Activated T-cell treated with anti-CD3 and anti-CD28 coated beads, Interleukin-2, amount 50 U/mL, for 72 hours (primary cell): ENCODE results near the gene COL18A1. TPM values are rescaled to one million over a fixed set of nuclear protein-coding genes. Genes with fewer than 3 reads are reported as not detected.
A peak's percentile ranks its signal among the peaks of the same experiment; 100 is the strongest.
"Not testable (repeated sequence)": the region's sequence is repeated elsewhere in the genome, so short reads cannot be mapped to it uniquely, and the experiment has no call there.

Experiments used
- ATAC-seq, 2 donors: fragments of 150-1000 bp; cut with Tn5 transposase; replicated peaks in 1 of 2; 2 replicates each; pipeline ENCODE4 v1.10.0; 2021; ENCODE audit warnings: moderate library complexity in 2 of 2, mild to moderate bottlenecking in 1 of 2
- DNase-seq, 2 donors: peaks; one replicate each; pipeline ENCODE4 v3.0.0; 2021 to 2022; ENCODE audit warnings: mixed read lengths in 1 of 2
- H3K27ac Mint-ChIP-seq: one replicate; pipeline ENCODE4 v1.8.0; 2022; ENCODE audit warnings: mild to moderate bottlenecking, moderate library complexity, mixed read lengths
- H3K27me3 Mint-ChIP-seq: one replicate; pipeline ENCODE4 v1.8.0; 2022; ENCODE audit warnings: low read depth, mixed read lengths
- H3K36me3 Mint-ChIP-seq, 2 donors: one replicate each; pipeline ENCODE4 v1.8.0; 2022; ENCODE audit warnings: mixed read lengths in 2 of 2, mild to moderate bottlenecking in 1 of 2; ENCODE audit not compliant: insufficient read depth in 2 of 2
- H3K4me1 Mint-ChIP-seq: one replicate; pipeline ENCODE4 v1.8.0; 2022; ENCODE audit warnings: low read depth, mixed read lengths
- H3K4me3 Mint-ChIP-seq, 2 donors: one replicate each; pipeline ENCODE4 v1.8.0; 2022; ENCODE audit warnings: mild to moderate bottlenecking in 2 of 2, mixed read lengths in 2 of 2, moderate library complexity in 2 of 2
- H3K9me3 Mint-ChIP-seq, 2 donors: one replicate each; pipeline ENCODE4 v1.8.0; 2022; ENCODE audit warnings: mixed read lengths in 2 of 2
- total RNA-seq, 2 donors: library from RNA; stranded (reverse); gene quantifications; one replicate each; pipeline ENCODE4 v1.2.3, GENCODE V29; 2022

The COL18A1 gene
- total RNA-seq, 2 donors from 2014 or later, result 4.9 to 7.5 TPM

DNA sequence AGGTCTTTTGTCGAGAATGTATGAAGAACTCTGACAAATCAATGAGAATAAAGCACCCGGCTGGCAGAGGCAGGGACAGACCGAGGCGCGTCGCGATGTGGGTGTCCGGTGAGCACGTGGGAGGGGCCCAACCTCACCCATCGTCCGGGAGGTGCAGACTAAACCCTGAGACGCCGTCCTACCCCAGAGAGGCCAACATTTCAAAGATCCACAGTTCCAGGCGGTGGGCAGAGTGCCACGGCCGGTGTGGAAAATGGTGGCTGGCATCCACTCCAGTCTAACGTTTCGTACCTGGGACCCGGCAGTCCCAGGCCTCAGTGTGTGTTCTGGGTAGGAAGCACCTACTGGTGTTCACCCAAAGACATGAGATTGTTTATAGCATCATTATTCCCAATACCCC lies 41.7 kb upstream of the COL18A1 start:
- H3K36me3 Mint-ChIP-seq, H3K27me3 Mint-ChIP-seq, H3K4me1 Mint-ChIP-seq, H3K4me3 Mint-ChIP-seq, H3K27ac Mint-ChIP-seq, H3K9me3 Mint-ChIP-seq, DNase-seq, ATAC-seq: not testable (repeated sequence)

DNA sequence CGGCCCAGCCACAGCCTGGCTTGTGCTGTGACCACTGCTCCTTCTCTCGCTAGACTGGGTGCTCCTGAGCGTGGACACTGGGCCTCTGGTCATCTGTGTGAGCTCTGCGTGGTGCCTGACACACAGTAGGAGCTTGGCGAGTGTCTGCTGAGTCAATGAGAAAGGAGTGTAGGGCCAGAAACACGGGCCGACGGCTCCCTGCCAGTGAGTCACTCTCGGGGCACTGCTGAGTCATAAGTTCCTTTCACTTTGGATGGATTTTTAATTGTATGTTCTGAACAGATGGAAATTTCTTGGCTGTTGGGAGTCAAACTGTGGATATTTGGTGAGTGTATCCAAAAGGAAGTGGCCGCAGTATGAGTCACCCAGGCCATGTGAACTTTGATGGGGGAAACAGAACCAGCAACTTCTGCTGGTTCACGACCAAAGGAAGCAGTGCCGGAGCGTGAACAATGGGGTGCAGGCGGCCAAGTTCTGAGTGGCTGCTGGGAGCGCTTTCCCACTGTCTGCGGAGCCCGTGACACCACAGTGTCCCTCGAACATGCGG lies 41.0 kb upstream of the COL18A1 start:
- ATAC-seq (peak; percentile 91 to 95), DNase-seq (peak; percentile 56 to 63)
- H3K36me3 Mint-ChIP-seq, result no peaks in the 10 kb centered on the region
- peaks cover 8% of the 10 kb centered on the region for H3K27me3 Mint-ChIP-seq
- H3K9me3 Mint-ChIP-seq, result no peaks in the 10 kb centered on the region
- H3K4me3 Mint-ChIP-seq, result peak overlapping the region; percentile 25 to 51
- peaks cover 10% of the 10 kb centered on the region for H3K4me1 Mint-ChIP-seq
- peak overlapping the region; percentile 11 for H3K27ac Mint-ChIP-seq

DNA sequence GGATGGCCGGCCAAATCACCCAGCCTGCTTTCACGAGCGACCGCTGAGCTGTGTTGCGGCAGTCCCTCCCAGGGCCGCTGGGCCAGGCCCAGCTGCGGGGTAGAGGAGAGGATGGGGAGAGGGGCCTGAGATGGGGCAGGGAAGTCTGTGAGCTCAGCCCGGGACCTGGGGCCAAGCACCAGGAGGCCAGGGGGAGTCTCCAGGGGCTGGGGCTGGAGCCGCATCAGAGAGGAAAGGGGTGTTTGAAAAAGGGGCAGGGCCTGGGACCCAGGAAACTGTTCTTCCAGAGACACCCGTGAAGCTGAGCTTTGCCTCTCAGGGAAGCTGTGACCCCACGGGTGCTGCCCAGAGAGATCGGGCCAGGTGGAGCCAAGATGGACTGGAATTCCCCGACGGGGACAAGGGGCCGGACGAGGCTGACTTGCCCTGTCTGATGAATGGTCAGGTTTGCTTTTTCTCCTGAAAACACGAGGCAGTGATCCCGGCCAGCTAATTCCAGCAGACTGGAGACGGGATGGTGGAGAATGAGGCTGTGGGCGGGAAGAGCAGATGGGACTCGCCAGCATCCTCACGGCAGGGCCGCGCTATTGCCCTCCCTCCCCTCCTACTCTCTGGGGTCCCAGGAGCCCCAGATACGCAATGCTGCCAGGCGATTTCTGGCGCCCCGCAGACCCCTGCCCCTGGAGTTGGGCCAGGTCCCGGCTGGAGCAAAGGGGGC lies 40.3 kb upstream of the COL18A1 start:
- Mint-ChIP-seq H3K9me3 (no peaks in the 10 kb centered on the region), H3K4me1 (peaks cover 13% of the 10 kb centered on the region), H3K4me3 (peak overlapping the region in 1 of 2 donors; percentile 51), H3K27ac (no peak overlapping the region), H3K36me3 (no peaks in the 10 kb centered on the region), H3K27me3 (peaks cover 8% of the 10 kb centered on the region)
- ATAC-seq (peak in 1 of 2 donors; percentile 3), DNase-seq (no peak)

DNA sequence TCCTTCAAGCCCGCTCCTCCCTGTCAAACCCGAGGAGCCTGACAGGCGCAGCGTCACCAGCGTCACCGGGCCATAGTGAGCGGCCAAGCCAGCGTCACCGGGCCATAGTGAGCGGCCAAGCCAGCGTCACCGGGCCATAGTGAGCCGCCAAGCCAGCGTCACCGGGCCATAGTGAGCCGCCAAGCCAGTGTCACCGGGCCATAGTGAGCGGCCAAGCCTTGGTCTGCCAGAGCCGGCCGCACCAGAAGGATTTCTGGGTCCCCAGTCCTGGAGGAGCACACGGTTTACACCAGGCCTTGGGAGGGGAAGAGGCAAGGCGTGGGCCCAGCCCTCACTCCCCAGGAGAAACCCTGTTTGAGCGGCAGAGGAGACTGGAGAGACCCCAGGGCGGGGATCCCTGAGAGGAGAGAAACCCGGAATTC lies 39.8 kb upstream of the COL18A1 start:
- DNase-seq (no peak), ATAC-seq (no peak)
- Mint-ChIP-seq H3K4me1 (peaks cover 18% of the 10 kb centered on the region), H3K27me3 (peaks cover 8% of the 10 kb centered on the region), H3K9me3 (no peaks in the 10 kb centered on the region), H3K4me3 (no peak overlapping the region), H3K36me3 (no peaks in the 10 kb centered on the region), H3K27ac (no peak overlapping the region)

DNA sequence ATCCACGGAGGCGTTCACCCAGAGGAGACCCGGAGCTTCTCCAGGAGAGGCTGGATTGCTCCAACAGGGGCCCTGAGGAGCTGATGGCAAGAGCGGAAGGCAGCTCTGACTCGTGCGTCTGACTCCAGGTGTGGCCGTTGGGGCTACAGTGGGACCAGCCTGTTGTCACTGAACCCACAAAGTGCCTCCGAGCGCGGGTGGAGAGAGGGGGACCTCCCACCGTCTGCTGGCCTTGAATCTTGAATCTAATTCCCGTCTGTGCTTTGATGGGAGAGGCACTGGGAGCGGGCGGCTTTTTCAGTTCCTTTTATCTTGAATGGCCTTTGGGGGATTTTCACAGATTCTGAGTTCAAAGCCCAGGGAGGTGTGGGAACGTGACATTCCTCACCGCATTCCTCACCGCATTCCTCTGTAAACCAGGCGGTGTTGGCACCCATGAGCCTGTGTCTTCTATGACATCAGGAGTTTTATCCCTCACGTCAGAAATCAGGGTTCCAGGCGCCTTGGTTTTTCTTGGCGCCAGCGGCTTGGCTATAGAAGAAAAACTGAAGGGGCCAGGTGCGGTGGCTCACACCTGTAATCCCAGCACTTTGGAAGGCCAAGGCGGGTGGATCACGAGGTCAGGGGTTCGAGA lies 39.2 kb upstream of the COL18A1 start:
- Mint-ChIP-seq H3K27me3 (peaks cover 8% of the 10 kb centered on the region), H3K27ac (no peak overlapping the region), H3K4me3 (no peak overlapping the region), H3K4me1 (peaks cover 23% of the 10 kb centered on the region), H3K9me3 (no peaks in the 10 kb centered on the region), H3K36me3 (no peaks in the 10 kb centered on the region)
- DNase-seq (no peak), ATAC-seq (no peak)

DNA sequence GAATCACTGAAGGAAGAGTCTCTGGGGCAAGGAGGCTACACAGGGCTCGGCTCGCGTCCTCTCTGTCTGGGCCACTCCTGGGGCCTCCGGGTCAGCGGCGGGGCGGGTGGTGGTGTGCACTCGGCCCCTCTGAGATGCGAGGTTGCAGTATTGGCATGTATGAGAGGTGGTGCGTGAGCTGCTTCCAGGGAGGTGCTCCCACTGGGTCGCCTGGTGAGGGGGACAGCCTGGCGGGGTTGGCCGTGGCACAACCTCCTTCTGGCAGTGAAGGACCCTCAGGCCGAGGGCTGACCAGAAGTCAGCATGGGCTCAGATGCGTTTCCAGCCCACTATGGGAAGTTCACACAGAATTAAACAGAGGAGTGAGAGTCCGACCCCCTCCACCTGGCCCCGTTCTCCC lies 38.5 kb upstream of the COL18A1 start:
- Mint-ChIP-seq H3K27me3 (peaks cover 8% of the 10 kb centered on the region), H3K36me3 (no peaks in the 10 kb centered on the region), H3K9me3 (no peaks in the 10 kb centered on the region), H3K27ac (no peak overlapping the region), H3K4me3 (no peak overlapping the region), H3K4me1 (peaks cover 23% of the 10 kb centered on the region)
- no peak for DNase-seq
- ATAC-seq, result no peak

DNA sequence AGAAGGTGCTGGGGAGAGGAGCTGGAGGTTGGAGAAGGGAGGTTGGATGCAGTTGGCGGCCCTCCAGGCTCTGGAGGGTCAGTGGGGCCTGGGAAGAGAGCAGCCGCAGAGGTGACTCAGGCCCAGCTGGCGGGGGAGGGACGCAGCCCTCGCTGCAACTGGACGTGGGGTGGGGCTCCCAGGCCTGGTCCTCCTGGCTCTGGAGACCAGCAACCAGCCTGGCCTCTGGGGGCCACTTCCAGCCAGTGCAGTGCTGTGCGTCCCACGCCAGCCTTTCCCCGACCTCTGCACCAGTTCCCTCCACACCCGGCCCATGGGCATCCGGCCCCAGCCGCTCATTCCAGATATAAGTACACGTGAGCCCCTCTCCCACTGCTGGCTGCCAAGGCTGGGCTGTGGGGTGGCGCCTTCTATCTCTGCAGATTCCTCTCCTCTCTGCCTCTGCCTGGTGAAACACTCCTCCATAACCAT lies 38.0 kb upstream of the COL18A1 start:
- Mint-ChIP-seq H3K4me3 (no peak overlapping the region), H3K36me3 (no peaks in the 10 kb centered on the region), H3K9me3 (no peaks in the 10 kb centered on the region), H3K27ac (no peak overlapping the region), H3K4me1 (peaks cover 23% of the 10 kb centered on the region), H3K27me3 (peaks cover 11% of the 10 kb centered on the region)
- ATAC-seq (no peak), DNase-seq (no peak)

DNA sequence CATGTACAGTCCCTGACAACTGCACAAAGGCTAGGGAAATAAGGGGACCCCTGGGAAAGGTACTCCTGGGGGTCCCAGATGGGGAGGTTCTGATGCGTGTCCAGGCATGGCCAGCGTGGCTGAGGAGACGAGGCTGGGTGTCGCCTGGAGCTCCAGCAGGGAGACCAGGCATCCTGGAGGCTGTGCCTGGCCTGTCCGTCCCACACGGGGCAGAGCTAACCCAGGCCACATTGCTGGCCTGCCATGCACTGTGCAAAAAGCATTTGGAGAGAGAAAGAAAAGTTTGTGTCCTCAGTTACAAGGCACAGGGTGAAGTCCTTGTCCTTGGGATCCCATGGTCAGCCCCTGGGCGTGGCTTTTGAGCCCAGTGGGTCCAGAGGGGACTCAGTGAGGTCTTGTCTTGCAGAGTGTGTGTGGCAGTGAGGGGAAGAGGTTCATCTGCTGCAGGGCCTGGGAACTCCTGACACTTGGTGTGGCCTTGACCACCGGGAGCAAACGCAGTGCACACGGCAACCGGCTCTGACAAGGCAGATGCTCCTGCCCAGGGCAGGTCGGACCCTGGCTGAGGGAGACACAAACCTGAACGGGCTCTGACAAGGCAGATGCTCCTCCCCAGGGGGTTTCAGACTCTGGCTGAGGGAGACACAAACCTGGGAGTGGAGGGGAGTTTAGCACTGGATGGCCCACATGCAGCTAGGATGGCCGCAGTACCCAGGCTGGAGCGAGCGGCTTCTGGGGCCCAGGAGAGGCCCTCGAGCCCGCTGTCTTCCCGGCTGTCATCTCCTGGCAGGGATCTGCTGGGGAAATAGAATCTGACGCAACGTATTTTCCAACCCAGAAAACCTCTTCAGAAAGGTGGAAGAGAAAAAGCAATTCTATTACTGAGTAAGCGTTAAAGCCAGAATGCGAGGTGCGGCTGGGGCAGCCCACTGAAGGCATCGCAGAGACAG lies 37.3 kb upstream of the COL18A1 start:
- H3K36me3 Mint-ChIP-seq, result no peaks in the 10 kb centered on the region
- no peak overlapping the region for H3K4me3 Mint-ChIP-seq
- no peak for DNase-seq
- H3K4me1 Mint-ChIP-seq, result peaks cover 23% of the 10 kb centered on the region
- no peaks in the 10 kb centered on the region for H3K9me3 Mint-ChIP-seq
- no peak overlapping the region for H3K27ac Mint-ChIP-seq
- no peak for ATAC-seq
- peaks cover 13% of the 10 kb centered on the region for H3K27me3 Mint-ChIP-seq

DNA sequence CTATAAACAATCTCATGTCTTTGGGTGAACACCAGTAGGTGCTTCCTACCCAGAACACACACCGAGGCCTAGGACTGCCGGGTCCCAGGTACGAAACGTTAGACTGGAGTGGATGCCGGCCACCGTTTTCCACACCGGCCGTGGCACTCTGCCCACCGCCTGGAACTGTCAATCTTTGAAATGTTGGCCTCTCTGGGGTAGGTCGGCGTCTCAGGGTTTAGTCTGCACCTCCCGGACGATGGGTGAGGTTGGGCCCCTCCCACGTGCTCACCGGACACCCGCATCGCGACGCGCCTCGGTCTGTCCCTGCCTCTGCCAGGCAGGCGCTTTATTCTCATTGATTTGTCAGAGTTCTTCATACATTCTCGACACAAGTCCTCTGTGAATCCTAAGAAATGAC lies 35.9 kb upstream of the COL18A1 start:
- DNase-seq, H3K9me3 Mint-ChIP-seq, H3K27me3 Mint-ChIP-seq, H3K4me3 Mint-ChIP-seq, ATAC-seq, H3K27ac Mint-ChIP-seq, H3K36me3 Mint-ChIP-seq: not testable (repeated sequence)
- H3K4me1 Mint-ChIP-seq, result peaks cover 18% of the 10 kb centered on the region

DNA sequence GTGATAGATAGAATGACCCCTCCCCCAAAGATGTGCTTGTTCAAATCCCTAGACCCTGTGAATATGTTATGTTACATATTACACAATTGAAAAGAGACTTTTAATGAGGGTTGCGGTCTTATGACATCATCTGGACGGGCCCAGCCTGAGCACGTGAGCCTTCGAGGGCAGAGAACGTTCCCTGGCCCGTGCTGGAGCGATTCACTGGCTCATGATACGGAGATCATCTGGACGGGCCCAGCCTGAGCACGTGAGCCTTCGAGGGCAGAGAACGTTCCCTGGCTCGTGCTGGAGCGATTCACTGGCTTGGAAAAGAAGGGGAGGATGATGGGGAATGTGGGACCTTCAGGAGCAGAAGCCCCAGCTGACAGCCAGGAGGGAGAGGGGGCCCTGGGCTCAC lies 34.4 kb upstream of the COL18A1 start:
- peaks cover 5% of the 10 kb centered on the region for H3K27me3 Mint-ChIP-seq
- ATAC-seq (no peak), DNase-seq (no peak)
- H3K27ac Mint-ChIP-seq, result no peak overlapping the region
- no peak overlapping the region for H3K4me3 Mint-ChIP-seq
- no peaks in the 10 kb centered on the region for H3K36me3 Mint-ChIP-seq
- H3K4me1 Mint-ChIP-seq, result peaks cover 13% of the 10 kb centered on the region
- no peaks in the 10 kb centered on the region for H3K9me3 Mint-ChIP-seq

DNA sequence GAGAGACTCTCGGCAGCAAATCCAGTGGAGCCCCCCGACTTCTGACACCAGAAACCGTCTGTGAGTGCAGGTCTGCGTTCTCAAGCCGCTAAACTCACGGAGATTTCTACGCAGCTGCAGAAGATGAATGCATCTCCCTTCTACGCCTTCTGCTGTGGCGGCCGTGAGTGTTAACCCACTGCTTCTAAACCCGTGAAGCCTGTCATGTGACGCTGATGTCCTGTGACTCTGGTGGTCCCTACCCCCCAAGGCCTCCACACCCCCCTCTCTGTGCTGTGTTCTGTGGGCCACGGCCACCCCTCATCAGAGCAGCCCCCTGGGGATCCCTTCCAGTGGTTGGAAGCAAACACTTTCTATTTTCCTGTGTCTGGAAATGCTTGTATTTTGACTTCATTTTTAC lies 33.9 kb upstream of the COL18A1 start:
- H3K27me3 Mint-ChIP-seq, result peaks cover 5% of the 10 kb centered on the region
- ATAC-seq, result no peak

DNA sequence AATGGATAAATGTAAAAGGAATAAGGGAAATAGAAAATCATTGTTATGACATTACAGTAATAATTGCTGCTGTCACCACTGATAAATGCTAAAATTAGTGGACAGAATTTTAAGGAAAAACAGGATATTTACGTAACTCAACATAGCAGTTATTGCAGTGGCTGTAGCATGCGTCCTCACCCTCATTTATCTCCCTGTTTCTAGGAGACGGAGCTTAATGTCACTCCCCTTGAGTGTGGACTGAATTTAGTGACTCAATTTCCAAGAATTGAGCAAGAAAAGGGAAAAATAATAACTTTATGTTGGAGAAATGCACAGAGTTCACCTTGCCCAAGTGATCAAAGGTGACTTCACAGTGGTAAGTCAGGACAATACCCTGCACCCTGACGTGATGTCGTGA lies 33.3 kb upstream of the COL18A1 start:
- DNase-seq (no peak), ATAC-seq (no peak)
- no peaks in the 10 kb centered on the region for H3K36me3 Mint-ChIP-seq
- peaks cover 13% of the 10 kb centered on the region for H3K4me1 Mint-ChIP-seq
- no peak overlapping the region for H3K4me3 Mint-ChIP-seq
- H3K9me3 Mint-ChIP-seq, result no peaks in the 10 kb centered on the region
- no peak overlapping the region for H3K27ac Mint-ChIP-seq
- peaks cover 5% of the 10 kb centered on the region for H3K27me3 Mint-ChIP-seq

More for the DNA sequence above, 33.9 kb upstream of the COL18A1 start:
- Mint-ChIP-seq H3K27ac (no peak overlapping the region), H3K36me3 (no peaks in the 10 kb centered on the region), H3K9me3 (no peaks in the 10 kb centered on the region), H3K4me3 (no peak overlapping the region), H3K4me1 (peaks cover 13% of the 10 kb centered on the region)
- no peak for DNase-seq
